ENCODE measurements around the gene MCCD1. TPM values are rescaled to one million over a fixed set of nuclear protein-coding genes. Genes with fewer than 3 reads are reported as not detected.
A peak's percentile ranks its signal among the peaks of the same experiment; 100 is the strongest.

MCCD1 gene
- total and polyA plus RNA-seq, 2 experiments from 2014 or later, result not detected

GRCh38 chr6:31544676-31545075 is 15.9 kb downstream of the MCCD1 start:
- Histone ChIP-seq H3K79me2 (replicated peaks; ENCODE audit: insufficient read depth) (peaks cover 37% of the 10 kb centered on the region), H3F3A (replicated peaks; ENCODE audit: low read depth) (peaks cover 11% of the 10 kb centered on the region), H3K9me2 (ENCODE audit: insufficient read depth) (no peaks in the 10 kb centered on the region), H3K27me3 (ENCODE audit: insufficient read depth) (no peaks in the 10 kb centered on the region), H3K4me2 (no peak overlapping the region), H3K4me1 (ENCODE audit: insufficient read depth) (peaks cover 21% of the 10 kb centered on the region), H3K27ac (ENCODE audit: low read depth) (no peak overlapping the region), H3K4me3 (no peak overlapping the region), H3K36me3 (ENCODE audit: insufficient read depth) (peaks cover 16% of the 10 kb centered on the region), H2AFZ (no peak overlapping the region), H4K20me1 (replicated peaks; ENCODE audit: insufficient read depth) (peaks cover 12% of the 10 kb centered on the region)
- ATAC-seq (no peak), DNase-seq (ENCODE audit: low spot score) (no peak)
- peak overlapping the region; percentile 22; the same call in 2 of the 3 replicates for H3K4me3 Mint-ChIP-seq
- no peak for TF ChIP-seq REST (IDR thresholded peaks at IDR 0.05; ENCODE audit: unreplicated experiment)
- no peak for TF ChIP-seq POLR2AphosphoS5 (IDR thresholded peaks at IDR 0.05; ENCODE audit: low read depth)
- TF ChIP-seq ZNF462 (CRISPR knock-in tag; IDR thresholded peaks at IDR 0.05), result no peak
- no peak for TF ChIP-seq CREB1 (CRISPR knock-in tag; IDR thresholded peaks at IDR 0.05; ENCODE audit: low read depth)
- TF ChIP-seq JUNB (IDR thresholded peaks at IDR 0.05; ENCODE audit: unreplicated experiment), result no peak
- no peak for TF ChIP-seq CTCF (conservative IDR thresholded peaks at IDR 0.05; ENCODE audit: low read depth in 2 of 2)
- TF ChIP-seq NANOG (IDR thresholded peaks at IDR 0.05; ENCODE audit: borderline replicate concordance), result no peak
- TF ChIP-seq ZNF331 (CRISPR knock-in tag; IDR thresholded peaks at IDR 0.05; ENCODE audit: low read depth), result no peak
- TF ChIP-seq ZNF114 (CRISPR knock-in tag; IDR thresholded peaks at IDR 0.05), result no peak
- TF ChIP-seq EZH2 (IDR thresholded peaks at IDR 0.05; ENCODE audit: low read depth, unreplicated experiment), result no peak
- TF ChIP-seq ETS1 (IDR thresholded peaks at IDR 0.05), result no peak
- TF ChIP-seq STAT1 (IDR thresholded peaks at IDR 0.05; ENCODE audit: unreplicated experiment), result no peak
- TF ChIP-seq EZH2phosphoT487 (IDR thresholded peaks at IDR 0.05; ENCODE audit: unreplicated experiment), result no peak
- no peaks in the 10 kb centered on the region; the same call in 2 of the 3 replicates for H3K9me3 Mint-ChIP-seq
- H3K27me3 Mint-ChIP-seq (ENCODE audit: insufficient read depth, low read depth, poor library complexity), result peaks cover 12% of the 10 kb centered on the region
- H3K4me1 Mint-ChIP-seq, result peaks cover 27% of the 10 kb centered on the region
- no peak overlapping the region for H3K27ac Mint-ChIP-seq
- peaks cover 34% of the 10 kb centered on the region for H3K36me3 Mint-ChIP-seq (ENCODE audit: low read depth)

Measured in GM23338 (cell line).